SK-N-SH treated with all-trans-retinoic acid at 6 μM for 48 hours (cell line): ENCODE measurements around the gene ACTN1.

Experiments
- ATAC-seq: fragments of 200-7000 bp; cut with Tn5 transposase; 3 replicates; pipeline ENCODE4 v1.9.1; 2020; ENCODE audit warnings: mild to moderate bottlenecking, moderate library complexity
- ARNTL ChIP-seq: fragments of 450-650 bp; formaldehyde crosslinking; IDR thresholded peaks from 2 replicates; pipeline ENCODE4 v1.5.0; 2020; ENCODE audit warnings: low read depth, mild to moderate bottlenecking, moderate library complexity, borderline replicate concordance
- BACH2 ChIP-seq: fragments of 250-450 bp; sonication (Bioruptor Pico); IDR thresholded peaks from 2 replicates; pipeline ENCODE4 v1.9.0; 2021; ENCODE audit warnings: mild to moderate bottlenecking, borderline replicate concordance
- CSDC2 ChIP-seq: fragments of 250-450 bp; sonication (Bioruptor Pico); IDR thresholded peaks from 2 replicates; pipeline ENCODE4 v1.5.0; 2020; ENCODE audit warnings: mild to moderate bottlenecking, moderate library complexity
- CSRNP3 ChIP-seq: fragments of 250-450 bp; sonication (Bioruptor Pico); IDR thresholded peaks from 2 replicates; pipeline ENCODE4 v1.5.1; 2021; ENCODE audit warnings: mild to moderate bottlenecking, moderate library complexity
- ESRRG ChIP-seq: fragments of 250-450 bp; sonication (Bioruptor Pico); IDR thresholded peaks from 2 replicates; pipeline ENCODE4 v1.6.1; 2021; ENCODE audit warnings: mild to moderate bottlenecking
- GLIS3 ChIP-seq: fragments of 250-450 bp; sonication (Bioruptor Pico); IDR thresholded peaks from 2 replicates; pipeline ENCODE4 v1.5.0; 2020; ENCODE audit warnings: mild to moderate bottlenecking, moderate library complexity
- ISL1 ChIP-seq: fragments of 250-450 bp; sonication (Bioruptor Pico); IDR thresholded peaks from 2 replicates; pipeline ENCODE4 v2.1.2; 2022; ENCODE audit warnings: mild to moderate bottlenecking, moderate library complexity
- OSR1 ChIP-seq: fragments of 250-450 bp; sonication (Bioruptor Pico); IDR thresholded peaks from 2 replicates; pipeline ENCODE4 v1.8.0; 2022; ENCODE audit warnings: moderate library complexity, mild to moderate bottlenecking, inconsistent platforms
- POU6F1 ChIP-seq: fragments of 250-450 bp; sonication (Bioruptor Pico); IDR thresholded peaks from 2 replicates; pipeline ENCODE4 v1.8.0; 2021; ENCODE audit warnings: low read depth, mild to moderate bottlenecking, moderate library complexity, borderline replicate concordance
- PPARA ChIP-seq: fragments of 250-450 bp; sonication (Bioruptor Pico); IDR thresholded peaks from 2 replicates; pipeline ENCODE4 v1.5.0; 2020; ENCODE audit warnings: mild to moderate bottlenecking, borderline replicate concordance
- RARB ChIP-seq: fragments of 250-450 bp; sonication (Bioruptor Pico); IDR thresholded peaks from 2 replicates; pipeline ENCODE4 v1.8.0; 2021; ENCODE audit warnings: mild to moderate bottlenecking, moderate library complexity
- TCF4 ChIP-seq: fragments of 250-450 bp; sonication (Bioruptor Pico); IDR thresholded peaks from 2 replicates; pipeline ENCODE4 v1.8.0; 2021; ENCODE audit warnings: mild to moderate bottlenecking, moderate library complexity, borderline replicate concordance
- TOX ChIP-seq: fragments of 250-450 bp; sonication (Bioruptor Pico); IDR thresholded peaks from 2 replicates; pipeline ENCODE4 v1.8.0; 2021; ENCODE audit warnings: mild to moderate bottlenecking, moderate library complexity, borderline replicate concordance
- TSHZ2 ChIP-seq: fragments of 250-450 bp; sonication (Bioruptor Pico); IDR thresholded peaks from 2 replicates; pipeline ENCODE4 v1.5.0; 2020; ENCODE audit warnings: mild to moderate bottlenecking, moderate library complexity
- ZC3H10 ChIP-seq: fragments of 250-450 bp; sonication (Bioruptor Pico); IDR thresholded peaks from 2 replicates; pipeline ENCODE4 v1.5.1; 2021; ENCODE audit warnings: mild to moderate bottlenecking, moderate library complexity
- ZFP3 ChIP-seq: fragments of 250-450 bp; sonication (Bioruptor Pico); IDR thresholded peaks from 2 replicates; pipeline ENCODE4 v1.5.0; 2020; ENCODE audit warnings: mild to moderate bottlenecking, moderate library complexity
- ZFP30 ChIP-seq: fragments of 450-650 bp; formaldehyde crosslinking; IDR thresholded peaks from 2 replicates; pipeline ENCODE4 v1.5.0; 2022; ENCODE audit warnings: mild to moderate bottlenecking, moderate library complexity
- ZNF565 ChIP-seq: fragments of 450-650 bp; formaldehyde crosslinking; conservative IDR thresholded peaks from 2 replicates; pipeline ENCODE4 v1.5.0; 2020; ENCODE audit warnings: low read depth, mild to moderate bottlenecking, moderate library complexity
- TF ChIP-seq, protein P1 (sequence below): fragments of 250-450 bp; sonication (Bioruptor Pico); IDR thresholded peaks from 2 replicates; pipeline ENCODE4 v1.8.0; 2020; ENCODE audit warnings: mild to moderate bottlenecking, moderate library complexity, borderline replicate concordance
- TF ChIP-seq, protein P2 (sequence below): fragments of 250-450 bp; sonication (Bioruptor Pico); IDR thresholded peaks from 2 replicates; pipeline ENCODE4 v1.5.1; 2020; ENCODE audit warnings: low read depth, mild to moderate bottlenecking, moderate library complexity

The ACTN1 gene

GRCh38 chr14:68979722-68980451 lies 785 bp upstream of the ACTN1 start:
- TF ChIP-seq POU6F1 (no peak), ZFP30 (CRISPR knock-in tag) (no peak), ISL1 (no peak)
- ATAC-seq, result peak; percentile 5

GRCh38 chr14:68978172-68978911 lies 760 bp downstream of the ACTN1 start:
- TF ChIP-seq OSR1 (CRISPR knock-in tag) (no peak), TCF4 (no peak)
- ATAC-seq, result peak; percentile 38

DNA sequence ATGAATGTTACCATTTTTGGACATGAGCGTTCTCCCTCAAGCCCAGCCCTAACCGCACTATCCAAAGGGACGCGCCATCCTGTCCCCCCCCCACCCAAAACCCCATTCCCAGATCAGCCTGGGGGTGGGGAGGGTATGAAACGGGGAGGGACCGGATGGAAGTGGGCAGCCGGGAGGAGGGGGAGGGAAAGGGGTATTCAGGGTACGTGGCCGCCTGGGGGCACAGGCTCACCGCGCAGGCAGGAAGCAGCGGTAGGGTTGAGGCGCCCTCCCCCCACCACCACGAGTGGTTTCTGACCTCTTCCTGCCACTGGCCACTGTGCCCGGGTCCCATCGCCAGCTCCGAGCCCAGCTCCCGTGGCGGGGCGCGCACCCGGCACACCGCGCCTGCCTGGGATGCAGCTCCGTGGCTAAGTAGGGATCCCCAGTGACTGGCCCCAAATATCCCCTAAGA lies 1.4 kb downstream of the ACTN1 start:
- ATAC-seq, result peak; percentile 34
- TF ChIP-seq, protein P1, sequence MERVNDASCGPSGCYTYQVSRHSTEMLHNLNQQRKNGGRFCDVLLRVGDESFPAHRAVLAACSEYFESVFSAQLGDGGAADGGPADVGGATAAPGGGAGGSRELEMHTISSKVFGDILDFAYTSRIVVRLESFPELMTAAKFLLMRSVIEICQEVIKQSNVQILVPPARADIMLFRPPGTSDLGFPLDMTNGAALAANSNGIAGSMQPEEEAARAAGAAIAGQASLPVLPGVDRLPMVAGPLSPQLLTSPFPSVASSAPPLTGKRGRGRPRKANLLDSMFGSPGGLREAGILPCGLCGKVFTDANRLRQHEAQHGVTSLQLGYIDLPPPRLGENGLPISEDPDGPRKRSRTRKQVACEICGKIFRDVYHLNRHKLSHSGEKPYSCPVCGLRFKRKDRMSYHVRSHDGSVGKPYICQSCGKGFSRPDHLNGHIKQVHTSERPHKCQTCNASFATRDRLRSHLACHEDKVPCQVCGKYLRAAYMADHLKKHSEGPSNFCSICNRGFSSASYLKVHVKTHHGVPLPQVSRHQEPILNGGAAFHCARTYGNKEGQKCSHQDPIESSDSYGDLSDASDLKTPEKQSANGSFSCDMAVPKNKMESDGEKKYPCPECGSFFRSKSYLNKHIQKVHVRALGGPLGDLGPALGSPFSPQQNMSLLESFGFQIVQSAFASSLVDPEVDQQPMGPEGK (CRISPR knock-in tag), result peak; percentile 93; the same call in 1 of the 2 replicates
- no peak for TF ChIP-seq RARB (CRISPR knock-in tag)
- TF ChIP-seq, all 23 proteins: peak for 1

- TF ChIP-seq BACH2 (CRISPR knock-in tag) (no peak), ZFP3 (CRISPR knock-in tag) (no peak), GLIS3 (no peak), CSRNP3 (CRISPR knock-in tag) (no peak), ZNF565 (CRISPR knock-in tag) (no peak), ARNTL (no peak), POU6F1 (no peak), ESRRG (no peak), RARB (CRISPR knock-in tag) (no peak), CSDC2 (CRISPR knock-in tag) (no peak), ZFP30 (CRISPR knock-in tag) (no peak), TSHZ2 (CRISPR knock-in tag) (no peak), PPARA (CRISPR knock-in tag) (no peak), TOX (CRISPR knock-in tag) (no peak), TCF4 (no peak), ZC3H10 (no peak), OSR1 (CRISPR knock-in tag) (no peak)
- TF ChIP-seq, protein P2, sequence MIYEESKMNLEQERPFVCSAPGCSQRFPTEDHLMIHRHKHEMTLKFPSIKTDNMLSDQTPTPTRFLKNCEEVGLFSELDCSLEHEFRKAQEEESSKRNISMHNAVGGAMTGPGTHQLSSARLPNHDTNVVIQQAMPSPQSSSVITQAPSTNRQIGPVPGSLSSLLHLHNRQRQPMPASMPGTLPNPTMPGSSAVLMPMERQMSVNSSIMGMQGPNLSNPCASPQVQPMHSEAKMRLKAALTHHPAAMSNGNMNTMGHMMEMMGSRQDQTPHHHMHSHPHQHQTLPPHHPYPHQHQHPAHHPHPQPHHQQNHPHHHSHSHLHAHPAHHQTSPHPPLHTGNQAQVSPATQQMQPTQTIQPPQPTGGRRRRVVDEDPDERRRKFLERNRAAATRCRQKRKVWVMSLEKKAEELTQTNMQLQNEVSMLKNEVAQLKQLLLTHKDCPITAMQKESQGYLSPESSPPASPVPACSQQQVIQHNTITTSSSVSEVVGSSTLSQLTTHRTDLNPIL (CRISPR knock-in tag), result no peak
- TF ChIP-seq, protein P1 (CRISPR knock-in tag), result no peak
- ATAC-seq, result peak; percentile 40
Measured at GRCh38 chr14:68977180-68977717, 1.9 kb downstream of the ACTN1 start.
